Measurements from ENCODE around the gene DDI1. TPM values are rescaled to one million over a fixed set of nuclear protein-coding genes. Genes with fewer than 3 reads are reported as not detected.

The DDI1 gene
- total RNA-seq, 4 donors from 2014 or later: not detected

GRCh38 chr11:104057908-104058307 is 21.5 kb downstream of the DDI1 start:
- Histone ChIP-seq H3K4me3 (no peak overlapping the region), H3K9me3 (no peaks in the 10 kb centered on the region), H3K4me1 (peaks cover 4% of the 10 kb centered on the region), H3K36me3 (no peaks in the 10 kb centered on the region), H3K27ac (no peak overlapping the region), H3K27me3 (no peaks in the 10 kb centered on the region)
- 95% methylated on average over 5 of the region's 5 CpGs for WGBS
- TF ChIP-seq POLR2A (IDR thresholded peaks at IDR 0.05) (no peak), EP300 (IDR thresholded peaks at IDR 0.05) (no peak), POLR2AphosphoS5 (IDR thresholded peaks at IDR 0.05) (no peak), CTCF (IDR thresholded peaks at IDR 0.05) (no peak)
- DNase-seq (ENCODE audit: low spot score in 2 of 2): no peak

GRCh38 chr11:104058680-104059079 is 22.2 kb downstream of the DDI1 start:
- 93% methylated on average over 4 of the region's 4 CpGs for WGBS
- TF ChIP-seq POLR2A (IDR thresholded peaks at IDR 0.05) (no peak), POLR2AphosphoS5 (IDR thresholded peaks at IDR 0.05) (no peak), CTCF (IDR thresholded peaks at IDR 0.05) (no peak), EP300 (IDR thresholded peaks at IDR 0.05) (no peak)

GRCh38 chr11:104060004-104060794 is 23.8 kb downstream of the DDI1 start:
- TF ChIP-seq POLR2AphosphoS5 (IDR thresholded peaks at IDR 0.05) (no peak), CTCF (IDR thresholded peaks at IDR 0.05) (no peak), EP300 (IDR thresholded peaks at IDR 0.05) (no peak), POLR2A (IDR thresholded peaks at IDR 0.05) (no peak)
- no peak overlapping the region for H3K4me3 ChIP-seq
- WGBS: 93% methylated on average over 3 of the region's 3 CpGs
- no peak overlapping the region for H3K27ac ChIP-seq
- no peaks in the 10 kb centered on the region for H3K36me3 ChIP-seq
- no peaks in the 10 kb centered on the region for H3K27me3 ChIP-seq
- no peaks in the 10 kb centered on the region for H3K9me3 ChIP-seq
- no peaks in the 10 kb centered on the region for H3K4me1 ChIP-seq
- no peak for DNase-seq (ENCODE audit: low spot score in 2 of 2)

More at GRCh38 chr11:104058680-104059079, 22.2 kb downstream of the DDI1 start:
- H3K27me3 ChIP-seq: no peaks in the 10 kb centered on the region
- H3K4me1 ChIP-seq: peaks cover 4% of the 10 kb centered on the region
- H3K9me3 ChIP-seq: no peaks in the 10 kb centered on the region
- H3K36me3 ChIP-seq: no peaks in the 10 kb centered on the region
- H3K4me3 ChIP-seq: no peak overlapping the region
- H3K27ac ChIP-seq: no peak overlapping the region
- DNase-seq (ENCODE audit: low spot score in 2 of 2): no peak

- H3K27ac ChIP-seq: no peak overlapping the region
- no peaks in the 10 kb centered on the region for H3K36me3 ChIP-seq
- WGBS: 62% methylated on average over 1 of the region's 1 CpG
- no peak for TF ChIP-seq CTCF (IDR thresholded peaks at IDR 0.05)
- no peak for TF ChIP-seq POLR2AphosphoS5 (IDR thresholded peaks at IDR 0.05)
- no peak for TF ChIP-seq EP300 (IDR thresholded peaks at IDR 0.05)
- no peak for TF ChIP-seq POLR2A (IDR thresholded peaks at IDR 0.05)
- no peak overlapping the region for H3K4me3 ChIP-seq
- H3K27me3 ChIP-seq: no peaks in the 10 kb centered on the region
- H3K9me3 ChIP-seq: no peaks in the 10 kb centered on the region
- no peak for DNase-seq (ENCODE audit: low spot score in 2 of 2)
- no peaks in the 10 kb centered on the region for H3K4me1 ChIP-seq
Measured at GRCh38 chr11:104060820-104061219, 24.4 kb downstream of the DDI1 start.

DNA sequence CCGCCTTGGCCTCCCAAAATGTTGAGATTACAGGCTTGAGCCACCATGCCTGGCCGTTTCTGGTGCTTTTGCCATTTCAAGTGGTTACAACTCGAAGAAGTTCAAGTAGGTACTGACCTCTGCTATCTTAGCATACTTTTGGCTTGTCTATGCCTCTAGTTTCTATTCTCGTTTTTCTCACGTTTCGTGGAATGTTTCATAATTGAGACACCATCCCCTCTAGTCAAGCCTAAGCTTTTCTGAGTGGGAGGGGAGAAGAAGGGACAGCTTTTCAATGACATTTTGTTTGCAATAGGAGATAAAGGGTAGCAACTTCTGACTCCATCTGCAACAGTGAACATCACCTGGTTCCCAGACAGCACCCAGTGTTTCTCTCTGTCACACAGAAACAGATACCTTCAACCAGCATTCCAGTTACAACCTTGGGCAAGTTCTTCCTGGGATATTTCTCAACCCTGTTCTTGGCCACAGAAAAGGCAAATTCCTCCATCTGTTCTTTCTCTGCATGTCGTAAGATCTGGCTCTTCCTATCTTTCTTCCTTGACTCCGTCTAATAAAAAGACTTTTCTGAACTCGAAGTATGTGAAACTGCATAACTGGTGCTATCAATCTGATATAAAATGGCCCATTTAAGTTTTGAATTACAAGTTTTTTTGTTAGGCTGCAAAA is 25.5 kb downstream of the DDI1 start:
- Histone ChIP-seq H3K27me3 (no peaks in the 10 kb centered on the region), H3K4me1 (no peaks in the 10 kb centered on the region), H3K4me3 (no peak overlapping the region), H3K27ac (no peak overlapping the region), H3K9me3 (no peaks in the 10 kb centered on the region), H3K36me3 (no peaks in the 10 kb centered on the region)
- DNase-seq (ENCODE audit: low spot score in 2 of 2): no peak
- TF ChIP-seq EP300 (IDR thresholded peaks at IDR 0.05): no peak
- TF ChIP-seq POLR2A (IDR thresholded peaks at IDR 0.05): no peak
- peak in 1 of 3 donors; percentile 58 for TF ChIP-seq POLR2AphosphoS5 (IDR thresholded peaks at IDR 0.05)
- TF ChIP-seq CTCF (IDR thresholded peaks at IDR 0.05): no peak
- WGBS: 75% methylated on average over 9 of the region's 9 CpGs

Measured in suprapubic skin (tissue), 4 donors.